Activated B cell treated with CpG ODN at 0.5 μM for 24 hours (primary cell): ENCODE results near the gene CHST13. TPM values are rescaled to one million over a fixed set of nuclear protein-coding genes. Genes with fewer than 3 reads are reported as not detected.
"Not testable (repeated sequence)": the region's sequence is repeated elsewhere in the genome, so short reads cannot be mapped to it uniquely, and the experiment has no call there.

Experiments used
- ATAC-seq: fragments of 200-7000 bp; cut with Tn5 transposase; one replicate; pipeline ENCODE4 v1.10.0; 2021; ENCODE audit warnings: low read depth, mild to moderate bottlenecking, moderate library complexity
- CTCF ChIA-PET: fragments of 350-600 bp; sonication (Branson Sonifier 250); formaldehyde crosslinking; loops from one replicate; lab custom pipeline; 2021; ENCODE audit warnings: antibody characterized with exemption; lab: Charles Lee
- POLR2A ChIA-PET: fragments of 350-600 bp; sonication (Branson Sonifier 250); formaldehyde crosslinking; loops from one replicate; lab custom pipeline; 2021; ENCODE audit warnings: antibody characterized with exemption; lab: Charles Lee
- DNase-seq: peaks from one replicate; pipeline ENCODE4 v3.0.0; 2022
- H3K27ac Mint-ChIP-seq: one replicate; pipeline ENCODE4 v1.8.0; 2020; ENCODE audit warnings: mixed read lengths
- H3K27me3 Mint-ChIP-seq: one replicate; pipeline ENCODE4 v1.8.0; 2021; ENCODE audit warnings: mixed read lengths
- H3K36me3 Mint-ChIP-seq: one replicate; pipeline ENCODE4 v1.8.0; 2021; ENCODE audit warnings: low read depth, mixed read lengths
- H3K4me1 Mint-ChIP-seq: one replicate; pipeline ENCODE4 v1.8.0; 2021; ENCODE audit warnings: mixed read lengths
- H3K4me3 Mint-ChIP-seq: one replicate; pipeline ENCODE4 v1.8.0; 2020; ENCODE audit warnings: mild to moderate bottlenecking, mixed read lengths
- H3K9me3 Mint-ChIP-seq: one replicate; pipeline ENCODE4 v1.8.0; 2020; ENCODE audit warnings: mixed read lengths
- intact Hi-C: fragments of 100-400 bp; cut with micrococcal nuclease; formaldehyde crosslinking; loops from one replicate; pipeline ENCODE4 v1.15.1; 2024
- total RNA-seq: library from RNA; stranded (reverse); gene quantifications from 2 replicates; pipeline ENCODE4 v1.2.3, GENCODE V29; 2022
- TF ChIP-seq, protein P1 (sequence below): fragments of 200-600 bp; IDR thresholded peaks from one replicate; pipeline ENCODE4 v1.8.0; 2022; ENCODE audit warnings: antibody characterized with exemption, mild to moderate bottlenecking

Gene CHST13
- total RNA-seq, 1 donor from 2014 or later = not detected

- DNase-seq = no peak
- POLR2A ChIA-PET = no interaction called here
- Mint-ChIP-seq H3K4me1 (no peaks in the 10 kb centered on the region), H3K27me3 (peaks cover 5% of the 10 kb centered on the region), H3K36me3 (no peaks in the 10 kb centered on the region), H3K4me3 (no peak overlapping the region), H3K27ac (no peak overlapping the region), H3K9me3 (peaks cover 3% of the 10 kb centered on the region)
- CTCF ChIA-PET = no interaction called here
- intact Hi-C loops = no loop called here
- ATAC-seq = no peak
- TF ChIP-seq, protein P1, sequence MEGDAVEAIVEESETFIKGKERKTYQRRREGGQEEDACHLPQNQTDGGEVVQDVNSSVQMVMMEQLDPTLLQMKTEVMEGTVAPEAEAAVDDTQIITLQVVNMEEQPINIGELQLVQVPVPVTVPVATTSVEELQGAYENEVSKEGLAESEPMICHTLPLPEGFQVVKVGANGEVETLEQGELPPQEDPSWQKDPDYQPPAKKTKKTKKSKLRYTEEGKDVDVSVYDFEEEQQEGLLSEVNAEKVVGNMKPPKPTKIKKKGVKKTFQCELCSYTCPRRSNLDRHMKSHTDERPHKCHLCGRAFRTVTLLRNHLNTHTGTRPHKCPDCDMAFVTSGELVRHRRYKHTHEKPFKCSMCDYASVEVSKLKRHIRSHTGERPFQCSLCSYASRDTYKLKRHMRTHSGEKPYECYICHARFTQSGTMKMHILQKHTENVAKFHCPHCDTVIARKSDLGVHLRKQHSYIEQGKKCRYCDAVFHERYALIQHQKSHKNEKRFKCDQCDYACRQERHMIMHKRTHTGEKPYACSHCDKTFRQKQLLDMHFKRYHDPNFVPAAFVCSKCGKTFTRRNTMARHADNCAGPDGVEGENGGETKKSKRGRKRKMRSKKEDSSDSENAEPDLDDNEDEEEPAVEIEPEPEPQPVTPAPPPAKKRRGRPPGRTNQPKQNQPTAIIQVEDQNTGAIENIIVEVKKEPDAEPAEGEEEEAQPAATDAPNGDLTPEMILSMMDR = no peak
Measured at GRCh38 chr3:126582311-126582710, 58.4 kb downstream of the CHST13 start.

GRCh38 chr3:126591515-126591914 lies 67.6 kb downstream of the CHST13 start:
- CTCF ChIA-PET, POLR2A ChIA-PET: not testable (repeated sequence)

More at GRCh38 chr3:126591515-126591914, 67.6 kb downstream of the CHST13 start:
- H3K4me1 Mint-ChIP-seq, H3K27ac Mint-ChIP-seq, H3K36me3 Mint-ChIP-seq, H3K4me3 Mint-ChIP-seq, H3K9me3 Mint-ChIP-seq, intact Hi-C loops, DNase-seq, ATAC-seq: not testable (repeated sequence)
- H3K27me3 Mint-ChIP-seq = peaks cover 14% of the 10 kb centered on the region

Other genes starting within 250 kb of the CHST13 start
- 0.31 and 0.39 TPM in 2 replicates for gene KLF15, start 166.7 kb upstream of the CHST13 start, total RNA-seq
- not detected in 2 replicates for gene CFAP100, start 129.2 kb upstream of the CHST13 start, total RNA-seq
- gene ZXDC, start 48.3 kb upstream of the CHST13 start, total RNA-seq = 37.4 and 45.4 TPM in 2 replicates
- gene UROC1, start 6.4 kb upstream of the CHST13 start, total RNA-seq = not detected in 2 replicates
- gene C3orf22, start 34.8 kb downstream of the CHST13 start, total RNA-seq = not detected in 2 replicates
- 0.51 and 0.76 TPM in 2 replicates for gene TXNRD3, start 131.0 kb downstream of the CHST13 start, total RNA-seq
- 7.5 and 10.0 TPM in 2 replicates for gene CHCHD6, start 180.1 kb downstream of the CHST13 start, total RNA-seq